Retinal pigment epithelial cell (primary cell): Measurements from ENCODE around the gene CCDC33.

Experiments
- DNase-seq: peaks from one replicate; pipeline ENCODE4 v3.0.0-alpha.2; 2010; ENCODE audit warnings: low read depth
- H3K4me3 ChIP-seq: 2 replicates; pipeline ENCODE4 v1.5.1; 2011; ENCODE audit warnings: mild to moderate bottlenecking, low read length, control low read depth, moderate library complexity
- CTCF ChIP-seq: conservative IDR thresholded peaks from 2 replicates; pipeline ENCODE4 v1.5.1; 2011; ENCODE audit warnings: low read depth, low read length, control low read depth, inconsistent platforms

Gene CCDC33

GRCh38 chr15:74262625-74263024 lies 26.5 kb downstream of the CCDC33 start:
- DNase-seq = no peak
- no peak for TF ChIP-seq CTCF
- H3K4me3 ChIP-seq = no peak overlapping the region

DNA sequence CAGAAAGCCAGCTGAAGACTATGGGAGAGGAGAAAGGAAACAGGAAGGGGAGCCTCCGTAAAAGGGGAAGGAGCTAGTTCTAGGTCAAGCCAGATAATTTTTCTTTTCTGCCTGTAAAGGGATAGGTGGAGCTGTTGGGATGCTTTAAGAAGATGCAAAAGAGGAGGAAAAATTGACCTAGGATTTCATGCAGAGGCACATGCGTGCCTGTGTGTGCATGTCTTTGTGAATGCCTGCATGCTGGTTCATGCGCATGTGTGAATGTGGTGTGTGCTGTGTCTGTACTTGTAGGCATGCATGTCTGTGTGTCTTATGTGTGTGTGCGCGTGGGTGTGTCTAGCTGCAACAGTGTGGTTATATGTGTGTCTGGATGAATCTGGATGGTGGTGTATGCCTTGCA lies 27.3 kb downstream of the CCDC33 start:
- TF ChIP-seq CTCF = no peak
- DNase-seq = no peak
- no peak overlapping the region for H3K4me3 ChIP-seq

- no peak overlapping the region for H3K4me3 ChIP-seq
- TF ChIP-seq CTCF = no peak
Measured at GRCh38 chr15:74264081-74264501, 28.0 kb downstream of the CCDC33 start.

GRCh38 chr15:74265046-74265639 lies 29.0 kb downstream of the CCDC33 start:
- no peak for DNase-seq
- TF ChIP-seq CTCF = no peak
- H3K4me3 ChIP-seq = no peak overlapping the region

More at GRCh38 chr15:74264081-74264501, 28.0 kb downstream of the CCDC33 start:
- no peak for DNase-seq

DNA sequence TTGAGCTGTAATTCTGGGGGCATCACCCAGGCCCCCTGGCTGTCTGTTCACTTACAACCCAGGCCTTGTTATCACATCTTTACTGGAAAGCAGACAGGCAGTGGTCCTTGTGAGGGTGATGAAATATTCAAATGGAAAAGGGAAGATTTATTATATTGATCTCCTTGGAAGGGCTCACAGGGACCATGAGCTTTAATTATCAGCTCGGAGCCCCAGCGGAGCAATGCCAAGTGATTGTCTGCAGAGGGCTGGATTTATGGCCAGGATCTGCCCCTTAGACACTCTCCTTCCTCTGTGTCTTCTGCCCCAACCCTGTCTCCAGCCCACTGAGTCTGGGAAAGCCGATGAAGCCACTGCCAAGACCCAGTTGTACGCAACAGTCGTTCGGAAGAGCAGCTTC lies 31.9 kb downstream of the CCDC33 start:
- TF ChIP-seq CTCF = no peak
- no peak for DNase-seq

GRCh38 chr15:74269362-74270035 lies 33.4 kb downstream of the CCDC33 start:
- no peak for TF ChIP-seq CTCF
- H3K4me3 ChIP-seq = no peak overlapping the region

More for the DNA sequence above, 31.9 kb downstream of the CCDC33 start:
- no peak overlapping the region for H3K4me3 ChIP-seq

GRCh38 chr15:74270155-74270554 lies 34.0 kb downstream of the CCDC33 start:
- no peak for TF ChIP-seq CTCF
- no peak for DNase-seq
- H3K4me3 ChIP-seq = no peak overlapping the region

More at GRCh38 chr15:74269362-74270035, 33.4 kb downstream of the CCDC33 start:
- DNase-seq = no peak
